Activated CD4-positive, alpha-beta memory T cell treated with anti-CD3 and anti-CD28 coated beads, Interleukin-2, amount 10 ng/mL, durations not matched to agents 7 days and 5 days (primary cell): Measurements from ENCODE around the gene PRR19. TPM values are rescaled to one million over a fixed set of nuclear protein-coding genes. Genes with fewer than 3 reads are reported as not detected.

ENCODE experiments used
- CTCF ChIA-PET: fragments of 350-600 bp; sonication (Branson Sonifier 250); formaldehyde crosslinking; loops from one replicate; lab custom pipeline; 2021; ENCODE audit warnings: antibody characterized with exemption, inconsistent platforms; lab: Charles Lee
- POLR2A ChIA-PET: fragments of 350-600 bp; sonication (Branson Sonifier 250); formaldehyde crosslinking; loops from one replicate; lab custom pipeline; 2021; ENCODE audit warnings: antibody characterized with exemption; lab: Charles Lee
- DNase-seq: peaks from one replicate; pipeline ENCODE4 v3.0.0-alpha.2; 2020
- H3K27ac Mint-ChIP-seq: one replicate; pipeline ENCODE4 v1.8.0; 2021; ENCODE audit warnings: mild to moderate bottlenecking, mixed read lengths
- H3K27me3 Mint-ChIP-seq: one replicate; pipeline ENCODE4 v1.8.0; 2021; ENCODE audit warnings: mixed read lengths
- H3K36me3 Mint-ChIP-seq: one replicate; pipeline ENCODE4 v1.8.0; 2021; ENCODE audit warnings: low read depth, mixed read lengths
- H3K4me1 Mint-ChIP-seq: one replicate; pipeline ENCODE4 v1.8.0; 2021; ENCODE audit warnings: mixed read lengths
- H3K4me3 Mint-ChIP-seq: one replicate; pipeline ENCODE4 v1.8.0; 2021; ENCODE audit warnings: mild to moderate bottlenecking, mixed read lengths
- H3K9me3 Mint-ChIP-seq: one replicate; pipeline ENCODE4 v1.8.0; 2021; ENCODE audit warnings: mixed read lengths
- total RNA-seq, 2 experiments: library from RNA; stranded (reverse); gene quantifications; one replicate each; pipeline ENCODE4 v1.2.3, GENCODE V29; 2021

Gene PRR19
- total RNA-seq, 2 experiments from 2014 or later: 0.45 to 0.91 TPM

- Mint-ChIP-seq H3K27ac (no peak overlapping the region), H3K4me3 (no peak overlapping the region), H3K36me3 (no peaks in the 10 kb centered on the region), H3K4me1 (no peaks in the 10 kb centered on the region), H3K27me3 (no peaks in the 10 kb centered on the region), H3K9me3 (no peaks in the 10 kb centered on the region)
- DNase-seq: no peak
- ChIA-PET CTCF (no interaction called here), POLR2A (no interaction called here)
Observed at GRCh38 chr19:42357290-42357689, 55.4 kb downstream of the PRR19 start.

Other genes with a start within 250 kb of the PRR19 start
- gene GRIK5, start 231.9 kb upstream of the PRR19 start, total RNA-seq: under 1 TPM; 0.38 to 0.68 TPM
- 10 to 100 TPM; 14.3 to 14.5 TPM for gene ZNF574, start 226.0 kb upstream of the PRR19 start, total RNA-seq
- gene POU2F2, start 169.7 kb upstream of the PRR19 start, total RNA-seq: 10 to 100 TPM; 31.3 to 35.8 TPM
- 10 to 100 TPM; 54.1 to 59.8 TPM for gene DEDD2, start 84.5 kb upstream of the PRR19 start, total RNA-seq
- 10 to 100 TPM; 21.5 to 21.7 TPM for gene ZNF526, start 81.8 kb upstream of the PRR19 start, total RNA-seq
- 10 to 100 TPM; 48.9 to 50.7 TPM for gene GSK3A, start 59.5 kb upstream of the PRR19 start, total RNA-seq
- 10 to 100 TPM; 46.9 to 52.6 TPM for gene ERF, start 47.0 kb upstream of the PRR19 start, total RNA-seq
- 10 to 100 TPM; 86.5 to 88.8 TPM for gene CIC, start 32.9 kb upstream of the PRR19 start, total RNA-seq
- 10 to 100 TPM; 30.6 to 32.7 TPM for gene PAFAH1B3, start 492 bp downstream of the PRR19 start, total RNA-seq
- gene TMEM145, start 11.2 kb downstream of the PRR19 start, total RNA-seq: under 1 TPM in 1 of 2 experiments, not detected in 1; 0.23 TPM
- gene MEGF8, start 23.5 kb downstream of the PRR19 start, total RNA-seq: 1 to 10 TPM; 4.2 to 4.7 TPM
- gene CNFN, start 88.2 kb downstream of the PRR19 start, total RNA-seq: not detected
- 10 to 100 TPM; 34.7 to 37.2 TPM for gene LIPE, start 125.3 kb downstream of the PRR19 start, total RNA-seq
- gene CXCL17, start 140.8 kb downstream of the PRR19 start, total RNA-seq: not detected
- 10 to 100 TPM; 38.2 to 43.0 TPM for gene CEACAM1, start 226.3 kb downstream of the PRR19 start, total RNA-seq